ENCODE data around the gene RACGAP1.
A peak's percentile ranks its signal among the peaks of the same experiment; 100 is the strongest.

RACGAP1 gene

GRCh38 chr12:49954863-49955830 lies 70.1 kb downstream of the RACGAP1 start:
- no peak for DNase-seq (ENCODE audit: low spot score)

- DNase-seq (ENCODE audit: low spot score), result no peak
Observed at GRCh38 chr12:49953961-49954846, 71.1 kb downstream of the RACGAP1 start.

- DNase-seq (ENCODE audit: low spot score), result no peak
Observed at GRCh38 chr12:49953151-49953550, 72.1 kb downstream of the RACGAP1 start.

GRCh38 chr12:49952391-49953055 lies 72.8 kb downstream of the RACGAP1 start:
- DNase-seq (ENCODE audit: low spot score), result no peak

DNA sequence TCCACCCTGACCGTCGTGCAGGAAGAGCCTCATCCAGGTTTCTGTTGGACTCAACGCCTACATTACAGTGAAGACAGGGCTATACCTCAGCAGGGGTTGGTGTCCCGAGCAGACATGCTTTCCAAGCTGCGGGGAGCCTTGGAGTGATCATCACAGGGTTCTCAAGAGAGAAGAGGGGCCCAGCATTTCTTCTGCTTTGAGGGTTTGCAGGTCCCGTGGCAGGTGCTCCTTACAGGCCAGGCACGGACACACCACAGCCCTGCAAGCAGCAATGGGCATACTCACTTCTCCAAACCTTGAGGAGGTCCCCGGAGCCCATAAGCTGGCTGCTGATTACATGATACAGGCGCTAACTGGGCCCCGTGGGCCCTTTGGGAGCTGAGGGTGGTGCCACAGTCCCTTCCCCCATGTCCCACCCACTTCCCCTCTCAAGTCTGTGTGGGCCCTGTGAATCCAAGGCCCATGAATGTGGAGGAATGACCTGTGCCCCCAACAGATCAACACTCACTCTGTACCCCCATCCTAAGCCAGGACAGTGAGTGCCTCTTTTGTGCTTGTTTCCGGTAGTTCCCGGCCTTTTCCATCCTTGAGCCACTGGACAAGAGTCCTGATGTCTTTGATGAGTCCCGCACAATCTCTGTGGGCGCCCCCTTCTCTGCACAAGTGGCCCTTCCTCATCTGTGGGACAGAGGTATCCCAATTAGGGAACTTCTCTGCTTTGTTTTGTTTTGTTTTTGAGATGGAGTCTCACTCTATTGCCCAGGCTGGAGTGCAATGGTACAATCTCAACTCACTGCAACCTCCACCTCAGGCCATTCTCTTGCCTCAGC lies 73.7 kb downstream of the RACGAP1 start:
- DNase-seq (ENCODE audit: low spot score), result no peak

DNA sequence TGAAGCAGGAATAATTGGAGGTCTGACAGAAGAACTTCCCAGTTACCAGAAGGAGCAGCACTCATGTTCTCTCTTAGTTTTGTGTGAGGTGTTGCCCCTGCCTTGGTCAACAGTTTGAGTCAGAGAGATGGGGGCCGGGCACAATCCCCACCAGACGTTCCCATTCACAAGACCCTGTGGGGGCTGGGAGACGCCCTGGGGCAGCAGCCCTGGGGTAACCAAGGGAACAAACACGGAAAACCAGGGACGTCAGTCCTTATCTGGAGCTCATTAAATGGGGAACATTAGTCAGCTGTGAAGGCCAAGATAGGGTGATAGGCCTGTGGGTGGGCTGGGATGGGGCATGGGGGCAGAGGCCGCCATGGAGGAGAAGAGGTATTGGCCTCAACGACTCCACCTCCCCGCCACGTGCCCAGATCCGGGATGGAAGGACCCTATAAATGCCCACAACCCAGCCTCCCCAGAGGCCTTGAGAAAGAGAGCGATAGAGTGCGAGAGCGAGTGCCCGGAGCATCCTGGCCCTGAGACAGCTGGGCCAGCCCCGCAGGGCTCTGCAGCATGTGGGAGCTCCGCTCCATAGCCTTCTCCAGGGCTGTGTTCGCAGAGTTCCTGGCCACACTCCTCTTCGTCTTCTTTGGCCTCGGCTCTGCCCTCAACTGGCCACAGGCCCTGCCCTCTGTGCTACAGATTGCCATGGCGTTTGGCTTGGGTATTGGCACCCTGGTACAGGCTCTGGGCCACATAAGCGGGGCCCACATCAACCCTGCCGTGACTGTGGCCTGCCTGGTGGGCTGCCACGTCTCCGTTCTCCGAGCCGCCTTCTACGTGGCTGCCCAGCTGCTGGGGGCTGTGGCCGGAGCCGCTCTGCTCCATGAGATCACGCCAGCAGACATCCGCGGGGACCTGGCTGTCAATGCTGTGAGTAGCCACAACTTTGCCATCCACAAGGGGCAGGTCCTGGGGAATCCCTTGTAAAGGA lies 74.7 kb downstream of the RACGAP1 start, which contains the start of gene AQP2:
AQP2 (plus strand) TSS at position 465 of the 979 bp plus-strand sequence; CDS start at position 559, 94 bp downstream.
- no peak for DNase-seq (ENCODE audit: low spot score)

DNA sequence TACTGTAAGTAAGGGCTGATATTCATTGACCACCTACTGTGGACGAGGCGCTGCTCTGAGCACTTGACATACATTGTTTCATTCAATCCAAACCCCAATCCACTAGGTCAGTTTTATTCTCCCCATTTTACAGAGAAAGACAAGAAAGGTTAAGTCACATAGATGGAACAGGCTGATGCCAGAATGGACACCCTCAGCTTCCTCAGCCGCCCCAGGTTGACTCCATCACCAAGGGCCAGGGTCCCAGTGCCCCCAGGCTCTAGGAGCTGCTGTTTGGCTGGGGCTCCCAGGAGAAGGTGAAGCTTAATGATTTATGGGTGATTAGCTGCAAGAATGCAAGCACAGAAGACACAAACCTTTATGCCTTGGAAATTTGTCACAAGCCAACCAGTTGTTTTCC lies 75.4 kb downstream of the RACGAP1 start:
- DNase-seq (ENCODE audit: low spot score), result no peak

DNA sequence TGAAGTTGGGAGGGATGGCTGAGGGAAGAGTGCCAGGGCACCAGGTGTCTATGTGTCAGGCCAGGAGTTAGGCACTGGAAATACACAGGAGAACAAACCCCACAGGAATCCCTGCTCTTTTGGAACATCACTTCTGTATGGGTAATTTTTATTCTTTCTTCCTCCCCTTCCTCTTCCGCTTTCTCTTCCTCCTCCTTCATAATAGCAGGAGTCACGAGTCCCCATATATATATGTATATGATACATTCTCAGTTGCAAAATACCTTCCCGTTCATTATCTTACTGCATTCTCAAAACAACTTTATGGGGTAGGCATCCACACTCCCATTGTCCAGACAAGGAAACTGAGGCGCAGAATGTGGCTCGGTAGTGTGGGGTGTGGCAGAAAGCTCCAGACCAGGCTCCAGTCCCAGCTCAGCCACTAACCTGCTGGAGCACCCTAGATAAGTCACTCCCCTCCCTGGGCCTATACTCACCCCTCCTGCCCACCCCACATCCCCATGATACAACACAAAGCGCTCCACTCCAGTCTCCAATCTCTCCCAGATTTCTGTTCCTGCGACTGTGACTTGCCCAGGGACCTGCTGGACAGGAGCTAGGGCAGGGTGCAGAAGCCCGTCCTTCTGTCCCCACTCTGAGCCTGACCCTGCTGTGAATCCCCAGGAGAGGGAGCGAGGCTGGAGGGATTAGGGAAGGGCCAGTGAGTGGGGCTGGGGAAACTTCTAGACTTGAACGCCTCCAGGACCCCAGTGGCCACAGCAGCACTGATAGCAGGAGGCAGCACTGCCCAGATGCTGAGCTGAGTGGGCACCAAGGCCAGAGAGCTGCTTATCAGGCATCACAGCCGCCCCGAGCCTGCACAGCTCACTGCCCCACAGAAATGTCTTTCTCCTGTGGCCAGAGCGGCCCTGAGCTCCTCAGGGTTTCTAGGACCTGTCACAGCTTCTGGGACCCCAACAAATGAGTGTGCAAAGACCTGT lies 76.1 kb downstream of the RACGAP1 start:
- no peak for DNase-seq (ENCODE audit: low spot score)

- no peak for DNase-seq (ENCODE audit: low spot score)
Observed at GRCh38 chr12:49947593-49948226, 77.6 kb downstream of the RACGAP1 start.

GRCh38 chr12:49946497-49946896 lies 78.8 kb downstream of the RACGAP1 start:
- DNase-seq (ENCODE audit: low spot score), result no peak

GRCh38 chr12:49946086-49946485 lies 79.2 kb downstream of the RACGAP1 start:
- DNase-seq (ENCODE audit: low spot score), result no peak

DNA sequence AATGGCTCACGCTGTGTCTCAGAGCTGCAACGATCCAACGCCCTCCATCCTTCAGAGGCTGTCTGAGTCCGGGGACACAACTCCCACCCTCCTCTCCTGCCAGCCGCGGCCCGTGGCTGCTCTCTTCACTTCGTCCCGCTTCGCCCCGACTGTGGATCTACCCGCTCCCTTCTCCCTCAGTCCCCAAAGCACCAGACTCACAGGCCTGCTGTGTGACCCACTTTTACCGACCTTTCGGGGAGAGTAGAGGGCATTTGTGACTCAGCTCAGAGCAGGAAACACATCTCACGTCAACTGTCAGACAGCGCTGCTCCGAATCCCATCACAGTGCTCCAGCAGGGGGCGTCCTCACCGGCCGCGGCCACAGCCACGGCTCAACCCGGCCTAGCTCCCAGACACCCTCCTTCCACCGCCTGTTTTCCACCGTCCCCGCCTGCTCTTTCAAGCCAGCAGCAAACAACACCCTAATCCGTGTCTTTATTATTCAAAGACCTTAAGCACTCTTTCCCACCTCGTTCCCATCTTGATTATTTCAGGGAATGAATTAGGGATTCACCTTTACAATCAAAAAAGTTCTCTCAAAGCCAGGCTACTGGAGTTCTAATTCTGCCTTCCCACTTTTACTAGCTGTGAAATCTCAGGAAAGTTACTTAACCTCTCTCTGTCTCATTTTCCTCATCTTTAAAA lies 79.8 kb downstream of the RACGAP1 start:
- peak; percentile 50 for DNase-seq (ENCODE audit: low spot score)

- DNase-seq (ENCODE audit: low spot score), result no peak
Observed at GRCh38 chr12:49944718-49945117, 80.6 kb downstream of the RACGAP1 start.

DNA sequence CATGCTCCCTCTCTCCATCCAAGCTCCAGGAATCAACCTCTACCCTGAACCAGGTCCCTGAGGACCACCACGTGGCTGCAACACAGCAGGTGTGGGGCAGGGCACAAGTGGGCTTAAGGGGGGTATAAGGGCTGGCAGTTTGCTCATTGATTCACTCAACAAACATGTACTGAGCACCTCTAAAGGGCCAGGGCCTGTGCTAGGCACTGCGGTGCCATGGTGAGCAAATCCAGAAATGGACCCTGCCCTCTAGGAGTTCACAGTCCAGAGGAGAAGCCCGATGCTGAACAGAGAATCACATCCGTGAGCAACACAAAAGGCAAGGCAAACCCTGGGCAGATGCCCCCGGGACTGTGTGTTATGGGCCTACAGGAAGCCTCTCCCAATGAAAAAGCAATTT lies 81.2 kb downstream of the RACGAP1 start:
- DNase-seq (ENCODE audit: low spot score), result no peak

GRCh38 chr12:49943625-49943960 lies 81.7 kb downstream of the RACGAP1 start:
- DNase-seq (ENCODE audit: low spot score), result no peak

GRCh38 chr12:49942921-49943624 lies 82.2 kb downstream of the RACGAP1 start:
- DNase-seq (ENCODE audit: low spot score), result no peak

GRCh38 chr12:49942512-49942893 lies 82.8 kb downstream of the RACGAP1 start:
- no peak for DNase-seq (ENCODE audit: low spot score)

Measured in hematopoietic multipotent progenitor cell treated with erythropoietin and hydrocortisone succinate and interleukin-3 and kit ligand, for 17 days (in vitro differentiated cells).